Measurements from ENCODE around the gene TNFRSF8. TPM values are rescaled to one million over a fixed set of nuclear protein-coding genes. Genes with fewer than 3 reads are reported as not detected.
A peak's percentile ranks its signal among the peaks of the same experiment; 100 is the strongest.

TNFRSF8 gene
- total RNA-seq, 1 donor, result 0.09 TPM

GRCh38 chr1:12140515-12141162 lies 77.5 kb downstream of the TNFRSF8 start:
- no peak for DNase-seq (ENCODE audit: low read depth)
- TF ChIP-seq CTCF (IDR thresholded peaks at IDR 0.05; ENCODE audit: insufficient read depth, low read length), result no peak
- H3K4me3 ChIP-seq (ENCODE audit: low read depth, low read length), result no peak overlapping the region

- no peak for DNase-seq (ENCODE audit: low read depth)
- H3K4me3 ChIP-seq (ENCODE audit: low read depth, low read length), result no peak overlapping the region
- TF ChIP-seq CTCF (IDR thresholded peaks at IDR 0.05; ENCODE audit: insufficient read depth, low read length), result no peak
Observed at GRCh38 chr1:12141163-12141850, 78.2 kb downstream of the TNFRSF8 start.

- H3K4me3 ChIP-seq (ENCODE audit: low read depth, low read length), result no peak overlapping the region
- no peak for TF ChIP-seq CTCF (IDR thresholded peaks at IDR 0.05; ENCODE audit: insufficient read depth, low read length)
- DNase-seq (ENCODE audit: low read depth), result no peak
Observed at GRCh38 chr1:12142141-12142823, 79.2 kb downstream of the TNFRSF8 start.

GRCh38 chr1:12142891-12143630 lies 80.0 kb downstream of the TNFRSF8 start:
- no peak for TF ChIP-seq CTCF (IDR thresholded peaks at IDR 0.05; ENCODE audit: insufficient read depth, low read length)
- DNase-seq (ENCODE audit: low read depth), result no peak
- H3K4me3 ChIP-seq (ENCODE audit: low read depth, low read length), result no peak overlapping the region

- H3K4me3 ChIP-seq (ENCODE audit: low read depth, low read length), result no peak overlapping the region
- no peak for TF ChIP-seq CTCF (IDR thresholded peaks at IDR 0.05; ENCODE audit: insufficient read depth, low read length)
- peak; percentile 87 for DNase-seq (ENCODE audit: low read depth)
Observed at GRCh38 chr1:12143631-12144155, 80.6 kb downstream of the TNFRSF8 start.

- no peak for TF ChIP-seq CTCF (IDR thresholded peaks at IDR 0.05; ENCODE audit: insufficient read depth, low read length)
- no peak for DNase-seq (ENCODE audit: low read depth)
- no peak overlapping the region for H3K4me3 ChIP-seq (ENCODE audit: low read depth, low read length)
Observed at GRCh38 chr1:12144236-12144635, 81.1 kb downstream of the TNFRSF8 start.

Data from fibroblast of the aortic adventitia (primary cell).